ENCODE data around the gene CPLX4.

- TF ChIP-seq EP300 (IDR thresholded peaks at IDR 0.05) = no peak
- TF ChIP-seq, protein P1, sequence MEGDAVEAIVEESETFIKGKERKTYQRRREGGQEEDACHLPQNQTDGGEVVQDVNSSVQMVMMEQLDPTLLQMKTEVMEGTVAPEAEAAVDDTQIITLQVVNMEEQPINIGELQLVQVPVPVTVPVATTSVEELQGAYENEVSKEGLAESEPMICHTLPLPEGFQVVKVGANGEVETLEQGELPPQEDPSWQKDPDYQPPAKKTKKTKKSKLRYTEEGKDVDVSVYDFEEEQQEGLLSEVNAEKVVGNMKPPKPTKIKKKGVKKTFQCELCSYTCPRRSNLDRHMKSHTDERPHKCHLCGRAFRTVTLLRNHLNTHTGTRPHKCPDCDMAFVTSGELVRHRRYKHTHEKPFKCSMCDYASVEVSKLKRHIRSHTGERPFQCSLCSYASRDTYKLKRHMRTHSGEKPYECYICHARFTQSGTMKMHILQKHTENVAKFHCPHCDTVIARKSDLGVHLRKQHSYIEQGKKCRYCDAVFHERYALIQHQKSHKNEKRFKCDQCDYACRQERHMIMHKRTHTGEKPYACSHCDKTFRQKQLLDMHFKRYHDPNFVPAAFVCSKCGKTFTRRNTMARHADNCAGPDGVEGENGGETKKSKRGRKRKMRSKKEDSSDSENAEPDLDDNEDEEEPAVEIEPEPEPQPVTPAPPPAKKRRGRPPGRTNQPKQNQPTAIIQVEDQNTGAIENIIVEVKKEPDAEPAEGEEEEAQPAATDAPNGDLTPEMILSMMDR (IDR thresholded peaks at IDR 0.05) = no peak
- no peak for TF ChIP-seq POLR2A (IDR thresholded peaks at IDR 0.05)
Measured at GRCh38 chr18:59279193-59279592, 39.3 kb downstream of the CPLX4 start.
